H9 (cell line): ENCODE results near the gene SHANK1. TPM values are rescaled to one million over a fixed set of nuclear protein-coding genes. Genes with fewer than 3 reads are reported as not detected.

ENCODE experiments used
- DNase-seq: peaks from one replicate; pipeline ENCODE4 v3.0.0-alpha.2; 2017
- H2AFZ ChIP-seq: one replicate; pipeline ENCODE4 v1.6.1; 2013; ENCODE audit warnings: mild to moderate bottlenecking, low read length, control low read depth, moderate library complexity
- H2AK5ac ChIP-seq: 2 replicates; pipeline ENCODE4 v1.6.1; 2013; ENCODE audit warnings: low read length, control low read depth, mixed read lengths; ENCODE audit not compliant: insufficient read length
- H2BK120ac ChIP-seq: one replicate; pipeline ENCODE4 v1.6.1; 2013; ENCODE audit warnings: low read depth, mild to moderate bottlenecking, low read length, control low read depth, inconsistent platforms; ENCODE audit not compliant: poor library complexity, severe bottlenecking
- H2BK12ac ChIP-seq: 2 replicates; pipeline ENCODE4 v1.6.1; 2013; ENCODE audit warnings: low read length, control low read depth, mixed read lengths, low read depth; ENCODE audit not compliant: insufficient read length
- H2BK15ac ChIP-seq: 2 replicates; pipeline ENCODE4 v1.6.1; 2013; ENCODE audit warnings: low read depth, low read length, control low read depth
- H2BK20ac ChIP-seq: one replicate; pipeline ENCODE4 v1.6.1; 2013; ENCODE audit warnings: low read depth, mild to moderate bottlenecking, low read length, control low read depth, inconsistent platforms; ENCODE audit not compliant: poor library complexity, severe bottlenecking
- H2BK5ac ChIP-seq: 2 replicates; pipeline ENCODE4 v1.6.1; 2013; ENCODE audit warnings: low read length, control low read depth, mixed read lengths; ENCODE audit not compliant: insufficient read length
- H3K14ac ChIP-seq: 2 replicates; pipeline ENCODE4 v1.6.1; 2013; ENCODE audit warnings: low read length, control low read depth; ENCODE audit not compliant: insufficient read depth
- H3K18ac ChIP-seq: 2 replicates; pipeline ENCODE4 v1.6.1; 2013; ENCODE audit warnings: low read depth, mild to moderate bottlenecking, mixed read lengths, low read length, control low read depth; ENCODE audit not compliant: insufficient read length
- H3K23ac ChIP-seq: 2 replicates; pipeline ENCODE4 v1.6.1; 2013; ENCODE audit warnings: low read length, control low read depth, mixed read lengths, low read depth; ENCODE audit not compliant: insufficient read length
- H3K23me2 ChIP-seq: 2 replicates; pipeline ENCODE4 v1.6.1; 2013; ENCODE audit warnings: low read depth, mild to moderate bottlenecking, mixed read lengths, low read length, control low read depth; ENCODE audit not compliant: insufficient read length, poor library complexity, severe bottlenecking
- H3K27ac ChIP-seq: 2 replicates; pipeline ENCODE4 v1.5.1; 2013; ENCODE audit warnings: low read length, control low read depth, mixed read lengths, low read depth; ENCODE audit not compliant: insufficient read length
- H3K27me3 ChIP-seq: 2 replicates; pipeline ENCODE4 v1.6.1; 2013; ENCODE audit warnings: low read length, control low read depth, inconsistent platforms; ENCODE audit not compliant: insufficient read depth
- H3K4ac ChIP-seq: 2 replicates; pipeline ENCODE4 v1.6.1; 2013; ENCODE audit warnings: low read depth, mild to moderate bottlenecking, control low read depth, inconsistent platforms, low read length, moderate library complexity
- H3K4me1 ChIP-seq: 2 replicates; pipeline ENCODE4 v1.6.1; 2013; ENCODE audit warnings: low read length, control low read depth, inconsistent platforms; ENCODE audit not compliant: insufficient read depth
- H3K4me2 ChIP-seq: 2 replicates; pipeline ENCODE4 v1.6.1; 2013; ENCODE audit warnings: low read length, control low read depth, mixed read lengths; ENCODE audit not compliant: insufficient read length, insufficient read depth
- H3K56ac ChIP-seq: 2 replicates; pipeline ENCODE4 v1.6.1; 2013; ENCODE audit warnings: low read depth, mild to moderate bottlenecking, mixed read lengths, low read length, control low read depth; ENCODE audit not compliant: insufficient read length
- H3K79me1 ChIP-seq: 2 replicates; pipeline ENCODE4 v1.6.1; 2013; ENCODE audit warnings: low read depth, mild to moderate bottlenecking, moderate library complexity, low read length, control low read depth, inconsistent platforms; ENCODE audit not compliant: insufficient read depth, poor library complexity, severe bottlenecking
- H3K79me2 ChIP-seq: 2 replicates; pipeline ENCODE4 v1.6.1; 2013; ENCODE audit warnings: low read length, control low read depth, inconsistent platforms; ENCODE audit not compliant: insufficient read depth
- H3K9ac ChIP-seq: 2 replicates; pipeline ENCODE4 v1.6.1; 2013; ENCODE audit warnings: low read length, control low read depth, mixed read lengths; ENCODE audit not compliant: insufficient read length; ENCODE audit errors: extremely low read depth
- H3K9me3 ChIP-seq: one replicate; pipeline ENCODE4 v1.6.1; 2013; ENCODE audit warnings: low read depth, low read length, inconsistent platforms; ENCODE audit not compliant: control insufficient read depth
- H3T11ph ChIP-seq: one replicate; pipeline ENCODE4 v1.6.1; 2013; ENCODE audit warnings: mild to moderate bottlenecking, low read length, control low read depth, inconsistent platforms
- H4K20me1 ChIP-seq: one replicate; pipeline ENCODE4 v1.6.1; 2013; ENCODE audit not compliant: control insufficient read depth, insufficient read length, insufficient read depth
- H4K5ac ChIP-seq: 2 replicates; pipeline ENCODE4 v1.6.1; 2013; ENCODE audit warnings: low read depth, mild to moderate bottlenecking, mixed read lengths, low read length, control low read depth; ENCODE audit not compliant: insufficient read length
- H4K8ac ChIP-seq: replicated peaks from 2 replicates; pipeline ENCODE4 v1.6.1; 2013; ENCODE audit warnings: low read length, control low read depth, mixed read lengths, low read depth; ENCODE audit not compliant: insufficient read length
- H4K91ac ChIP-seq: 2 replicates; pipeline ENCODE4 v1.6.1; 2013; ENCODE audit warnings: low read depth, mild to moderate bottlenecking, moderate library complexity, mixed read lengths, low read length, control low read depth; ENCODE audit not compliant: insufficient read length
- H3K27ac Mint-ChIP-seq, 3 experiments: 2 replicates in 2 of 3; 3 replicates in 1 of 3; pipeline ENCODE4 v1.8.0; 2020 to 2021; ENCODE audit warnings: mixed read lengths in 3 of 3, mild to moderate bottlenecking in 1 of 3, moderate library complexity in 1 of 3
- H3K27me3 Mint-ChIP-seq: 2 replicates; pipeline ENCODE4 v1.8.0; 2021; ENCODE audit warnings: low read depth, mild to moderate bottlenecking, moderate library complexity, mixed read lengths
- H3K36me3 Mint-ChIP-seq, 3 experiments: 2 replicates in 2 of 3; 3 replicates in 1 of 3; pipeline ENCODE4 v1.8.0; 2020 to 2021; ENCODE audit warnings: low read depth in 3 of 3, mixed read lengths in 3 of 3; ENCODE audit not compliant: insufficient read depth in 1 of 3
- H3K4me1 Mint-ChIP-seq, 2 experiments: 2 replicates each; pipeline ENCODE4 v1.8.0; 2020; ENCODE audit warnings: mixed read lengths in 2 of 2
- H3K4me3 Mint-ChIP-seq, 2 experiments: 2 replicates in 1 of 2; 3 replicates in 1 of 2; pipeline ENCODE4 v1.8.0; 2020 to 2021; ENCODE audit warnings: mild to moderate bottlenecking in 2 of 2, mixed read lengths in 2 of 2, moderate library complexity in 1 of 2
- H3K9me3 Mint-ChIP-seq, 2 experiments: 2 replicates in 1 of 2; 3 replicates in 1 of 2; pipeline ENCODE4 v1.8.0; 2020; ENCODE audit warnings: mild to moderate bottlenecking in 2 of 2, mixed read lengths in 2 of 2, moderate library complexity in 1 of 2
- CTCF ChIP-seq: fragments of 200-600 bp; sonication (generic); conservative IDR thresholded peaks from 3 replicates; pipeline ENCODE4 v1.8.0; 2021; ENCODE audit warnings: antibody characterized with exemption, mild to moderate bottlenecking
- WGBS: extraction: QIAGEN DNeasy Blood & Tissue Kit; methylation state at CpG from one replicate; pipeline ENCODE4 v1.1.7; 2013; ENCODE audit warnings: missing lambda C conversion rate, low lambda C conversion rate, mixed read lengths; ENCODE audit not compliant: insufficient read length; ENCODE audit errors: extremely low coverage; 5-methylcytosine and 5-hydroxymethylcytosine counted together
- total RNA-seq: library from RNA; stranded (reverse); gene quantifications from 2 replicates; pipeline ENCODE4 v1.2.1, GENCODE V29; 2021

SHANK1 gene
- total RNA-seq, 1 experiment from 2014 or later, result 1.7 TPM

DNA sequence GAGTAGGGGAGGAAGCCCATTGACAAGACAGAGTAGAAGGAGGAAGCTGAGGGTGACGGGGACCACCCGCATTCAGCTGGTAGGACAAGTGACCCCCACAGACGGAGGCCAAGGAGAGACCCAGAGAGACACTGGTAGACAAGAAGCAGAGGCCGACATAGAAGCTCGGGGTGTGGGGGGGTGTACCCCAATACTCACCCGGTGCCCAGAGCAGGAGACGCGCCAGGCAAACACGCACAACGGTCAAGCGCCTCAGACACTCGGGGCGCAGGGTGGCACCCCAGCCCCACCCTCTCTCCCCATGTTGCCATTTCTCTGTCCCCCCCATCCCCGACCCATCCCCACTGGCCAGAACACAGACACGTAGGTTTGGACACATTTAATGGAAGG lies 23.5 kb downstream of the SHANK1 start:
- Histone ChIP-seq H3K23ac (no peak overlapping the region), H3K27me3 (peaks cover 40% of the 10 kb centered on the region; the same call in 1 of the 2 replicates), H3K18ac (no peak overlapping the region), H3K4ac (no peak overlapping the region), H3K23me2 (peaks cover 9% of the 10 kb centered on the region), H2BK12ac (no peak overlapping the region), H3K9me3 (no peaks in the 10 kb centered on the region), H3K4me2 (peak overlapping the region; percentile 61), H3K56ac (no peak overlapping the region), H2BK120ac (no peak overlapping the region), H3K79me2 (no peaks in the 10 kb centered on the region), H2BK20ac (no peak overlapping the region), H3K27ac (no peak overlapping the region), H4K5ac (no peak overlapping the region), H4K8ac (no peak overlapping the region), H3K79me1 (no peaks in the 10 kb centered on the region), H3K4me1 (peaks cover 3% of the 10 kb centered on the region; the same call in 1 of the 2 replicates), H2AFZ (no peak overlapping the region), H4K20me1 (peaks cover 2% of the 10 kb centered on the region), H3K14ac (no peak overlapping the region), H2AK5ac (no peak overlapping the region), H2BK15ac (no peak overlapping the region), H2BK5ac (no peak overlapping the region), H3T11ph (no peak overlapping the region), H4K91ac (no peak overlapping the region), H3K9ac (no peak overlapping the region)
- H3K4me3 Mint-ChIP-seq, result peak overlapping the region; percentile 57 to 75; a peak in 3 of 5 replicates
- no peaks in the 10 kb centered on the region for H3K36me3 Mint-ChIP-seq
- DNase-seq, result no peak
- peaks cover 3 to 29% of the 10 kb centered on the region in 2 experiments for H3K4me1 Mint-ChIP-seq
- peaks cover 92% of the 10 kb centered on the region for H3K27me3 Mint-ChIP-seq
- no peak for TF ChIP-seq CTCF
- WGBS, result no CpG with 5 or more reads among the region's 15 CpGs
- H3K27ac Mint-ChIP-seq, result no peak overlapping the region
- H3K9me3 Mint-ChIP-seq, result no peaks in the 10 kb centered on the region
